ENCODE measurements around the gene FBXO5. TPM values are rescaled to one million over a fixed set of nuclear protein-coding genes. Genes with fewer than 3 reads are reported as not detected.
A peak's percentile ranks its signal among the peaks of the same experiment; 100 is the strongest.

The FBXO5 gene, protein sequence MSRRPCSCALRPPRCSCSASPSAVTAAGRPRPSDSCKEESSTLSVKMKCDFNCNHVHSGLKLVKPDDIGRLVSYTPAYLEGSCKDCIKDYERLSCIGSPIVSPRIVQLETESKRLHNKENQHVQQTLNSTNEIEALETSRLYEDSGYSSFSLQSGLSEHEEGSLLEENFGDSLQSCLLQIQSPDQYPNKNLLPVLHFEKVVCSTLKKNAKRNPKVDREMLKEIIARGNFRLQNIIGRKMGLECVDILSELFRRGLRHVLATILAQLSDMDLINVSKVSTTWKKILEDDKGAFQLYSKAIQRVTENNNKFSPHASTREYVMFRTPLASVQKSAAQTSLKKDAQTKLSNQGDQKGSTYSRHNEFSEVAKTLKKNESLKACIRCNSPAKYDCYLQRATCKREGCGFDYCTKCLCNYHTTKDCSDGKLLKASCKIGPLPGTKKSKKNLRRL
- total RNA-seq (2014; rRNA removed; shearing (Covaris generic)), result 101 and 114 TPM in 2 replicates

DNA sequence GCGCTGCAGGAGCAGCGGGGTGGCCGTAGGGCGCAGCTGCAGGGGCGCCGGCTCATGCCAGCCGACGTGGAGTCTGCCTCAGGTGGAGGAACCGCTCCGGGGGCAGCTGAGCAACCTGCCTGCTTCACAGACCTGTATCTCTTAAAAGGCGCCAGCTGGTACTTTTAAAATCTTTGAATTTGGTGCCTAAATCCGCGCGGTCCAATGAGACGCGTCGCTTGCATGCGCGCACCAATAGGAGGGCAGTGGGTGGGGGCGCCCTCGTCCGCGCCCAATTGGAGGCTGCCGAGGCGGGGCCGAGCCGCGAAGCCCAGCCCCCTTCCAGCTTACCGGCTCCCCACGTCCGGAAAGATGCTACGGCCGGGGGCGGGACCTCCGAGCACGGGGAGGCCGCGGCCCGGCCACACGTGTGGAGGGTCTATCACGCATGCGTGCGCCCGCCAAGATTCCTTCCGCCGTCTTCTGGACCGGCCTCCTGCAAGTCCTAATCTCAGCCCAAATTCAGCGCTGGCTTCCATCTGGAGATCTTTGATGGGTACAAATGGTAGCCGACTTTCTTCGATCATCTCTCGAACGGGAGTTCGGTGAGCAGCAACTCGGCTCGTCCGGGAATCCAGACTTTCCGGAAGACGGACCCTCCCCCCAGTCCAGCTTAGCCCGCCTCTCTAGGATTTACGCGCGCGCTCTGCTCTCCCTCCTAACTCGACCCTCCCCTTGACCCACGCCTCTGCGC lies at the start of gene FBXO5:
FBXO5 (minus strand) TSS at position 138 of the 733 bp plus-strand sequence; CDS start at position 56, 82 bp downstream.
- DNase-seq, result peak; percentile 97 to 98
- no peaks in the 10 kb centered on the region for H3K27me3 ChIP-seq
- H3K9me3 ChIP-seq (replicated peaks), result no peaks in the 10 kb centered on the region
- peak within 1 kb of the TSS; percentile 95 for H3K27ac ChIP-seq
- H3K4me1 ChIP-seq, result peaks cover 7% of the 10 kb centered on the region
- peaks cover 52% of the 10 kb centered on the region for H3K36me3 ChIP-seq
- H3K4me3 ChIP-seq, result peak within 1 kb of the TSS; percentile 92

DNA sequence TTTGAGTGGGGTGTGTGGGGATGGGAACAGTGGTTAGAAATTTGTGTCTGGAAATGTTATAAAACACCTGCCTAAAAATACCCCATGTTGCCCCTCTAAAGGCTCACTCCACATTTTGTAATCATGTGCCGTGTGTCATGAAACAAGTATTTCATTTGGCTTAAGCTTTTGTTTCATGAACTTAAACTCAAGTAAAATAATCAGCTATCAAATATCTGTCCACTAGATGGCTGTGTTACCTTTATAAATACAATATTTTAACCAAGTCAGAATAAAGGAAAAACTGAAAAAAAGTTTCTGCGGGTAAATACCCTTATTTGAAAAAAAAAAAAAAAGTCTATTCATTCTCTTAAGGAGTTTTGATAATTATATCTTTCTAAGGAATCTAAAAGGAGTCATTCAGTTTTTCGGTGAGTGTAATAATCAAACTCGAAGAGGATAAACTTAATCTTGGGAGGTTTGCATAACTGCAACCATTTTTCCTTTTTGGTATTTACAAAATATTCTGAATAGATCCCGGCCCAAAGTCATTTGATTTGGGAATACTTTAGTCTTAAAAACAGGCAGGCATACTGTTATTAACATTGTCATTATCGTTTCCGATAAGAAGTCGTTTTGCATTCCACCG lies 49.5 kb upstream of the FBXO5 start:
- Histone ChIP-seq H3K4me3 (no peak overlapping the region), H3K27me3 (no peaks in the 10 kb centered on the region), H3K27ac (no peak overlapping the region), H3K9me3 (replicated peaks) (no peaks in the 10 kb centered on the region), H3K36me3 (no peaks in the 10 kb centered on the region), H3K4me1 (no peaks in the 10 kb centered on the region)
- DNase-seq, result peak in 1 of 2 experiments; percentile 59

DNA sequence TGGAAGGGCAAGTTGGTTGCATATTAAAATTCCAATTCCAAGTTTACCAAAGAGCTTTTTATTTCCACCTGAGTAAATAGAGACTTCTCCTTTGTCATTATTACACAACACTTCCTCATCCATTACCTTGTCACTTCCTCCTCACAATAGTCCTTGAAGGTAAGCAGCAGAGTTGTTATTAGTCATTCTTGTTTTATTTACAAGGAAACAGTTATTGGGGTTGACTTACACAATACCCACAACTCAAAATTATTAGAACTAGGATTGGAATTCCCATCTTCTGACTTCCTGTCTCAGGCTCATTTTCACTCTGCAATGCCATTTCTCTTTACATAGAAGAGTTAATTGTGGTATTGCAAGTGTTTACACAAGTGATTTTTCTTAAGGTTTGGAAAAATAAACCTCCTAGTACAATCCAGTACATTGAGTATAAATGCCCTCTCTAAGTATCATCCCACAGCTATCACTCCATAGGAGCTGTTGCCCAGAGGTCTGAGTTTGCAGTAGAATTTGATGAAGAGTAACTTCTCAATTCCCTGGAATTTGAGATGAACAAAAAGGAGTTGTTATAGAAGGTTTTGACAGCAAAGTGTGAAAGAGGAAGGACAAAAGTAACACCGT lies 48.6 kb upstream of the FBXO5 start:
- H3K27ac ChIP-seq, result no peak overlapping the region
- H3K36me3 ChIP-seq, result no peaks in the 10 kb centered on the region
- no peaks in the 10 kb centered on the region for H3K4me1 ChIP-seq
- H3K27me3 ChIP-seq, result no peaks in the 10 kb centered on the region
- no peak for DNase-seq
- H3K9me3 ChIP-seq (replicated peaks), result no peaks in the 10 kb centered on the region
- H3K4me3 ChIP-seq, result no peak overlapping the region

DNA sequence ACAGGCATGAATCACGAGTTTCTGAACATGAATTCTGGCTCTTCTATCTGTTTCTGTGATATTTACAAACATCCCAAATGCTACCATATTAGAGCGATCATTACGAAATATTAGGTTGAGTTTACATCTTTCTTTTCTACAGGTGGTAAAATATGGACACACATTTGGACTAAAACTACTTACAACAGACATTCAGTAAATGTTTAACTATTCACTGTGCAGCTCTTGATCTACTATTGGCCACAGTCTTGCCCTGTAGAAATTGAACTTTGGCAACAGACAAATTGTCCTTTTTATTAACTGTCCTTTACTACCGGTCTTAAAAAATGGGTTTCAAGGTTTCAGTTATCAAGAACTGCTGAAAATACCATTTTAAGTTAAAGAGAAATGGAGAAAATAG lies 46.1 kb upstream of the FBXO5 start:
- no peak overlapping the region for H3K4me3 ChIP-seq
- no peak for DNase-seq
- peaks cover 3% of the 10 kb centered on the region for H3K36me3 ChIP-seq
- no peaks in the 10 kb centered on the region for H3K9me3 ChIP-seq (replicated peaks)
- no peaks in the 10 kb centered on the region for H3K27me3 ChIP-seq
- H3K4me1 ChIP-seq, result no peaks in the 10 kb centered on the region
- no peak overlapping the region for H3K27ac ChIP-seq

DNA sequence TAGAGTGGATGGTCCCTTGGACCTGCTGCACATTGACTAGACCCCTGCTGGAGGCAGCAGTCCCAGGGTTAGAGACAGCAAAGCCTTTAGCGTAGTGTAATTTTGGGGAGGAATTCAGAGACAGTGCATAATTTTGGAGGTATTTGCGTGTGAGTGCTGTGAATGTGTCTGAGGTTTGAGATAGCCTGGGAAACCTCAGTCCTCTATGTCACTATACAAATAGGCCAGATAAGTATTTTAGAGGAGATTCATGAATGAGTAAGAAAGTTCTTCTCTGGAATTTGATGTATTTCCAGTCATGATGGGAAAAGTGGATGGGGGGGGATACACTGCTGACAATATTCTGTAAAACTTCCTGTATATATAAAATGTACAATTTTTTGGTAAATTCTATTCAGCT lies 45.4 kb upstream of the FBXO5 start:
- no peaks in the 10 kb centered on the region for H3K27me3 ChIP-seq
- H3K4me3 ChIP-seq, result no peak overlapping the region
- H3K36me3 ChIP-seq, result peaks cover 5% of the 10 kb centered on the region
- H3K27ac ChIP-seq, result no peak overlapping the region
- no peaks in the 10 kb centered on the region for H3K4me1 ChIP-seq
- DNase-seq, result no peak
- no peaks in the 10 kb centered on the region for H3K9me3 ChIP-seq (replicated peaks)

DNA sequence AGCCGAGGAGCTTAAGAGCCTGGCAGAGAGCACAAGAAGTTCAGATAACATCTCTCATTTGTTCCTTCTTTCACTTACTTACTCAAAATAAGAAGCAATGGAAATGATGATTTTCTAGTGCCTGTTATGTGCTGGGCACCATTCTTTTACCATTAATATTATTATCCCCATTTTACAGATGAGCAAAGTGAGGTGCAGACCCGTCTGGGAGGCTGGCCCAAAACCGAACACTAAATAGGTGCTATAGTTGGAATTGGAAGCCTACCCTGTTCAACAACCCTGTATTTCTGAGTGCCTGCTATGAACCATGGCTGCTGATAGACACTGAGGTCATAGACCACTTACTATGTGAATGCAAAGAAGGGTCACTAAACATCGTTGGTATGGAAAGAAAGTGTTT lies 44.6 kb upstream of the FBXO5 start:
- no peak for DNase-seq
- Histone ChIP-seq H3K27me3 (no peaks in the 10 kb centered on the region), H3K36me3 (peaks cover 9% of the 10 kb centered on the region), H3K9me3 (replicated peaks) (no peaks in the 10 kb centered on the region), H3K27ac (no peak overlapping the region), H3K4me3 (no peak overlapping the region), H3K4me1 (no peaks in the 10 kb centered on the region)

DNA sequence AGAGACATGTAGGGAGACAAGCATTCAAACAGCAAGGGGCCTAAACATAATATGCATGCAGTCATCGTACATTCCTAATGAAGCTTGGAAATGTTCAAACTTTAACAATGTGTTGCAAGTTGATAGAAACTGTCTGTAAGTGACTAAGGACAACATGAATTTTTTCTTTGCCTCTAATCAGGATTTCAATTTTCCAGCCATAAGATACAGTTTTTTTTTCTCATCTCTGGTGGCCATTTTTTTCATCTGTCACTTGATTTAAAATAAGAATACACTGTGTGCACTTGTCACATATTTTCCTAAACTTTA lies 41.8 kb upstream of the FBXO5 start:
- Histone ChIP-seq H3K27ac (no peak overlapping the region), H3K36me3 (peaks cover 22% of the 10 kb centered on the region), H3K27me3 (no peaks in the 10 kb centered on the region), H3K9me3 (replicated peaks) (no peaks in the 10 kb centered on the region), H3K4me3 (no peak overlapping the region), H3K4me1 (no peaks in the 10 kb centered on the region)
- no peak for DNase-seq

DNA sequence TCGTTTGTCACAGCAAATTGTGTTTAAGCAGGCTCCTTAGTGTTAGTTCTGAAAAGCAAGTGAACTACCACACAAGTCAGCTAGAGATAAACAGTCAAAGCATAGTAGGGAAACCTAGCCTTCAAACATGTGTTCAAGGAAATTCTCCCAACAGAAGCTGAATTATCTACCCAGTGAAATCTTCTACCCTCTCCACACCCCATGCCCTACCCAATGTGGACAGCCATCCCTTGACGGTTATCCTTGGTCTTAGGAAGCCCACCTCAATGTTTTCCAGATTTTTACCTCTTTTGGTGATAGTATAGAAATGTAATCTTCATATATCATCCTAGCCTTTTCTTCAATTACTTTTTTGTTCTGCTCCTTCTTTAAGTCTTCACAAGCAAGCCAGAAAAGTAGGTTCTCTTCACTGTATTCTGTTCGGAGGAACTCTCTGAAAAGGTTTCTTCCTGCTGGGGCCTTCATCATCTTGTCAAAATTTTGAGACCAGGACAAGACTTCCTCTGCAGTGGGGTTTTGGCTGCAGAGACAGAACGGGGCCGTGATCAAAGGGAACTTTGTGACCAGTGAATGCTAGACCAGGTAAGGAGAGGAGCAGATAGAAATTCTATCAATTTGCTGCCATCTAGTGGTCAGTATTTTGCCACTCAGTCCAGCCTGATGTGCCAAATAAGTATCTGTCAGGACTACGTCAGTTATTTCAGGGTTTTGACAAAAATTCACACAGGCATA lies 41.3 kb upstream of the FBXO5 start:
- peak; percentile 18 to 71 for DNase-seq
- H3K27me3 ChIP-seq, result no peaks in the 10 kb centered on the region
- no peaks in the 10 kb centered on the region for H3K9me3 ChIP-seq (replicated peaks)
- H3K27ac ChIP-seq, result no peak overlapping the region
- H3K4me1 ChIP-seq, result no peaks in the 10 kb centered on the region
- H3K36me3 ChIP-seq, result peaks cover 27% of the 10 kb centered on the region
- no peak overlapping the region for H3K4me3 ChIP-seq

DNA sequence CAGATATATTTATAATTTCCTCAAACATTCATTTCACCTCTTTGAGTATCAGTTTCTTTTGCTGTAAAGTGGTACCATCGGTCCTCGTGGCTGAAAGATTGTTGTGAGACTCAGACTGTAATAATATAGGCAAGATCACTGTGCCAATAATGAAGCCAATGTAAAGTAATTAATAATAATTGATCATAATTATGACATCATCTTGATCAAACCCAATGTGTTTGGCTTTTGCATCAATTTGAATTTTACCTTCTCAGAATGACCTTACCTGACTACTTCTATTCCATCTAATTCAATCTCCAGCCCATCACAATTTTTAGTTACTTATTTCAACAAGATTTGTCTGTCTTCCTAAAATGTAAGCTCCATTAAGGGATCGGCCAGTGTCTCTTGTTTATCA lies 35.5 kb upstream of the FBXO5 start:
- Histone ChIP-seq H3K27me3 (no peaks in the 10 kb centered on the region), H3K4me1 (no peaks in the 10 kb centered on the region), H3K4me3 (no peak overlapping the region), H3K9me3 (replicated peaks) (no peaks in the 10 kb centered on the region), H3K36me3 (peaks cover 28% of the 10 kb centered on the region), H3K27ac (no peak overlapping the region)
- DNase-seq, result no peak

DNA sequence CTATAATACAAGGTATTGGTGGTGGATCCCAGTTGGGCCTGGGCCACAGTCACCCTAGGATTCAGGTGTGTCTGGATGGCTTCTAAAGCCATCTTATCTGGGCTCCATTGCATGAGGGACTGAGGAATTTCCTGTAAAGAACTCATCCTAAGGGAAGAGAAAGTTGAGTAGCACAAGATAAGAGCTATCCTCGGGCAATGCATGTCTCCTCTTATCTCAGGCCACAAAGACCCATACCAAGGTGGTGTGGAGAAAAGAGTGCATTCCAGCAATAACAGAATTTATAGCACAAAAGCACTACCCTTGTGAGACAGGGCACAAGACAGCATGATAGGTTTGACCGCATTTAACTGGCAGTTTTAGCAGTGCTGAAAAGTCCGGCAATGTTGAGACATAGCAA lies 34.0 kb upstream of the FBXO5 start:
- Histone ChIP-seq H3K4me3 (no peak overlapping the region), H3K36me3 (peaks cover 21% of the 10 kb centered on the region), H3K27me3 (no peaks in the 10 kb centered on the region), H3K27ac (no peak overlapping the region), H3K4me1 (no peaks in the 10 kb centered on the region), H3K9me3 (replicated peaks) (no peaks in the 10 kb centered on the region)
- no peak for DNase-seq

DNA sequence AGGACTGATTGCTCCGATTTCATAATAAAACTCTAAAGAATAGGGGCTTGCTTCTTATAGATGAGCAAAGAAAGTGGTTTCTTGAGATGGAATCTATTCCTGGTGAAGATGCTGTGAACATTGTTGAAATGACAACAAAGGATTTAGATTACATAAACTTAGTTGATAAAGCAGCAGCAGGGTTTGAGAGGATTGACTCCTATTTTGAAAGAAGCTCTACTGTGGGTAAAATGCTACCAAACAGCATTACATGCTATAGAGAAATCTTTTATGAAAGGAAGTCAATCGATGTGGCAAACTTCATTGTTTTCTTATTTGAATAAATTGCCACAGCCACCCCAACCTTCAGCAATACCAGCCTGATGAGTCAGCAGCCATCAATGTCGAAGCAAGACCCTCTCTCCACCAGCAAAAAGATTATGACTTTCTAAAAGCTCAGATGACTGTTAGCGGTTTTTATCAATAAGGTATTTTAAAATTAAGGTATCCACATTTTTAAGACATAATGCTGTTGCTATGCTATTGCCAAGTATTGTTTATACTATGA lies 32.3 kb upstream of the FBXO5 start:
- no peak for DNase-seq
- Histone ChIP-seq H3K27ac (no peak overlapping the region), H3K9me3 (replicated peaks) (no peaks in the 10 kb centered on the region), H3K4me3 (no peak overlapping the region), H3K36me3 (peaks cover 12% of the 10 kb centered on the region), H3K4me1 (peaks cover 1% of the 10 kb centered on the region; the same call in 1 of the 2 replicates), H3K27me3 (no peaks in the 10 kb centered on the region)

DNA sequence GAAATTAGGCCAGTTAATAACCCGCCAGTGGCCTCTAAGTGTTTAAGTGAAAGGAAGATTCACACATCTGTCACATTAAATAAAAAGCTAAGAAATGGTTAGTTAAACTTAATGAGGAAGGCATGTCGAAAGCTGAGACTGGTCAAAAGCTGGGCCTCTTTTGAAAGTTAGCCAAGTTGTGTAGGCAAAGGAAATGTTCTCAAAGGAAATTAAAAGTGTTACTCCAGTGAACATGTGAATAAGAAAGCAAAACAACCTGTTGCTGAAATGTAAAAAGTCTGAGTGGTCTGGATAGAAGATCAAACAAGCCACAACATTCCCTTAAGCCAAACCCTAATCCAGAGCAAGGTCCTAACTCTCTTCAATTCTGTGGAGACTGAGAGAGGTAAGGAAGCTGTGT lies 30.6 kb upstream of the FBXO5 start:
- H3K9me3 ChIP-seq (replicated peaks), result no peaks in the 10 kb centered on the region
- no peak overlapping the region for H3K27ac ChIP-seq
- H3K4me1 ChIP-seq, result peaks cover 2% of the 10 kb centered on the region; the same call in 1 of the 2 replicates
- no peak for DNase-seq
- peaks cover 9% of the 10 kb centered on the region for H3K36me3 ChIP-seq
- H3K4me3 ChIP-seq, result no peak overlapping the region
- no peaks in the 10 kb centered on the region for H3K27me3 ChIP-seq

DNA sequence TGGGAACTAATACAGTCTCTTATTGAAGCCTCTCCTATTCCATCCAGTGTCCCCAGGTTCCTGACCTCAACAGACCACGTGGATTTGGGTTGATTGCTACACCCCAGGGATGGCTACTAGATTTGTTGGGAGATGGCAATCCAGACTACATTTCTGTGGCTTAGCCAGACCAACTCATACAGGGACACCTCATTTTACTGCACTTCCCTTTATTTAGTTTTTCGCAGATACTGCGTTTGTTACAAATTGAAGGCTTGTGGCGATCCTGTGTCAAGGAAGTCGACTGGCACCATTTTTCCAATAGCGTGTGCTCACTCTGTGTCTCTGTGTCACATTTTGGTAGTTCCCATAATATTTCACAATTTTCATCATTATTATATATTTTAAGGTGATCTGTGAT lies 30.0 kb upstream of the FBXO5 start:
- Histone ChIP-seq H3K4me1 (peaks cover 2% of the 10 kb centered on the region; the same call in 1 of the 2 replicates), H3K27ac (no peak overlapping the region), H3K9me3 (replicated peaks) (no peaks in the 10 kb centered on the region), H3K4me3 (no peak overlapping the region), H3K36me3 (peaks cover 9% of the 10 kb centered on the region), H3K27me3 (no peaks in the 10 kb centered on the region)
- no peak for DNase-seq

DNA sequence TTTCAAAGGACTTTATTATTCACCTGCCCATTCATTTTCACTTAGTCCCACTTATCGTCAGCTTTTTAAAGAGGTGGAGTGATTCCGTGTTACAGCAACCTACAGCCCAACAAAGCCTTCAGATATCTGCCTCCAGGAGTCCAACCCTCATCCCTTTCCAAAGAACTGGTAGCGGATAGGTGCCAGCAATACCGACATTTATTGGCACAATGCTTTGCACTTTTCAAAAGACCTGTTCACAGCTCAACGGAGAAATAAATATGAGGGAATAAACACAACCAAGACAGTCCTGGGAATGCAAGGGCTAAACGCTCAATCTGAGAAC lies 20.5 kb upstream of the FBXO5 start:
- H3K27me3 ChIP-seq, result no peaks in the 10 kb centered on the region
- DNase-seq, result peak; percentile 6 to 51
- H3K4me1 ChIP-seq, result no peaks in the 10 kb centered on the region; the same call in 1 of the 2 replicates
- H3K9me3 ChIP-seq (replicated peaks), result no peaks in the 10 kb centered on the region
- H3K36me3 ChIP-seq, result peaks cover 12% of the 10 kb centered on the region
- peak overlapping the region; percentile 85 for H3K27ac ChIP-seq
- H3K4me3 ChIP-seq, result peak overlapping the region; percentile 89

Measured in SJCRH30 (cell line).